HepG2 (cell line): ENCODE data around the gene MAN1B1. TPM values are rescaled to one million over a fixed set of nuclear protein-coding genes. Genes with fewer than 3 reads are reported as not detected.
A peak's percentile ranks its signal among the peaks of the same experiment; 100 is the strongest.

ENCODE experiments used
- CBFB ChIP-seq: sonication (generic); formaldehyde crosslinking; IDR thresholded peaks from 2 replicates; pipeline ENCODE4 v1.4.0; 2020; ENCODE audit warnings: missing genetic modification reagents
- GRHL1 ChIP-seq: sonication (generic); formaldehyde crosslinking; conservative IDR thresholded peaks from 2 replicates; pipeline ENCODE4 v1.8.0; 2022; ENCODE audit warnings: missing genetic modification reagents
- HDAC2 ChIP-seq: sonication (generic); formaldehyde crosslinking; IDR thresholded peaks from 2 replicates; pipeline ENCODE4 v1.4.0; 2020; ENCODE audit warnings: missing genetic modification reagents
- HNRNPH1 ChIP-seq: fragments of 200-400 bp; formaldehyde crosslinking; optimal IDR thresholded peaks from 2 replicates; pipeline ENCODE3; 2017; ENCODE audit warnings: mild to moderate bottlenecking, low read depth, low read length
- IRX3 ChIP-seq: sonication (generic); formaldehyde crosslinking; IDR thresholded peaks from 2 replicates; pipeline ENCODE4 v1.8.1; 2023; ENCODE audit warnings: mild to moderate bottlenecking, low read depth, missing genetic modification reagents, borderline replicate concordance
- MEF2D ChIP-seq: sonication (generic); formaldehyde crosslinking; IDR thresholded peaks from 2 replicates; pipeline ENCODE4 v1.5.1; 2020; ENCODE audit warnings: mild to moderate bottlenecking, missing genetic modification reagents
- MXD1 ChIP-seq: sonication (generic); formaldehyde crosslinking; IDR thresholded peaks from 2 replicates; pipeline ENCODE4 v1.4.0; 2020; ENCODE audit warnings: mild to moderate bottlenecking, missing genetic modification reagents
- MXI1 ChIP-seq: IDR thresholded peaks from 3 replicates; pipeline ENCODE4 v1.6.1; 2012; ENCODE audit warnings: low read depth, low read length, inconsistent platforms, borderline replicate concordance
- NR2F6 ChIP-seq, 2 experiments: IDR thresholded peaks; 2 replicates each; pipeline ENCODE4 v1.6.1; 2016; ENCODE audit warnings: antibody characterized with exemption in 1 of 2, mild to moderate bottlenecking in 1 of 2
- PAXIP1 ChIP-seq: sonication (generic); formaldehyde crosslinking; conservative IDR thresholded peaks from 2 replicates; pipeline ENCODE4 v1.4.0; 2020; ENCODE audit warnings: mild to moderate bottlenecking, missing genetic modification reagents, moderate library complexity
- POLR2G ChIP-seq: fragments of 200-400 bp; formaldehyde crosslinking; IDR thresholded peaks from 2 replicates; pipeline ENCODE4 v1.6.1; 2018; ENCODE audit warnings: mild to moderate bottlenecking, low read depth, low read length, moderate library complexity
- STAT6 ChIP-seq: sonication (generic); formaldehyde crosslinking; IDR thresholded peaks from 2 replicates; pipeline ENCODE4 v1.4.0; 2020; ENCODE audit warnings: missing genetic modification reagents, mild to moderate bottlenecking, borderline replicate concordance
- ZBTB7A ChIP-seq: sonication (generic); formaldehyde crosslinking; IDR thresholded peaks from 2 replicates; pipeline ENCODE4 v1.8.0; 2022; ENCODE audit warnings: mild to moderate bottlenecking, missing genetic modification reagents
- ZFP91 ChIP-seq: sonication (generic); formaldehyde crosslinking; IDR thresholded peaks from 2 replicates; pipeline ENCODE4 v1.9.0; 2022; ENCODE audit warnings: missing genetic modification reagents, mild to moderate bottlenecking, borderline replicate concordance
- ZNF513 ChIP-seq: sonication (generic); formaldehyde crosslinking; conservative IDR thresholded peaks from 2 replicates; pipeline ENCODE4 v1.5.0; 2020; ENCODE audit warnings: missing genetic modification reagents
- polyA plus RNA-seq, 8 experiments: library from polyadenylated mRNA; depleted of rRNA in 3 of 8; stranded (reverse) in 7 of 8; unstranded in 1 of 8; fragments of >200 nt; fragmentation: Illumina TruSeq in 4 of 8; extraction: Trizol in 4 of 8; gene quantifications; 2 replicates each; pipeline versions ENCODE4 v1.2.1 to v1.2.3, GENCODE V29; 2011 to 2016; ENCODE audit warnings: low read depth in 4 of 8, missing spikeins in 1 of 8, mixed read lengths in 1 of 8; ENCODE audit not compliant: insufficient read depth in 1 of 8
- total RNA-seq, 5 experiments: library from RNA; depleted of rRNA; stranded (reverse); fragments of >200 nt; fragmentation: Illumina TruSeq; extraction: Trizol; gene quantifications; 2 replicates each; pipeline ENCODE4 v1.2.3, GENCODE V29; 2016; ENCODE audit warnings: low read depth in 1 of 5

The MAN1B1 gene
- total and polyA plus RNA-seq, 2 of the 13 experiments (the other 11 are each of a cell fraction or from before 2014, with no cell fraction given), result 48.9 to 59.5 TPM

- TF ChIP-seq CBFB (CRISPR knock-in tag), result no peak
- TF ChIP-seq MXI1, result peak; percentile 94; the same call in 2 of the 3 replicates
- no peak for TF ChIP-seq PAXIP1
- no peak for TF ChIP-seq MEF2D (CRISPR knock-in tag)
- TF ChIP-seq ZNF513 (CRISPR knock-in tag), result no peak
- no peak for TF ChIP-seq STAT6 (CRISPR knock-in tag)
- no peak for TF ChIP-seq HNRNPH1
- TF ChIP-seq HDAC2, result no peak
- TF ChIP-seq IRX3 (CRISPR knock-in tag), result no peak
- no peak for TF ChIP-seq NR2F6 (IDR thresholded peaks at IDR 0.05)
- no peak for TF ChIP-seq NR2F6 (CRISPR knock-in tag; IDR thresholded peaks at IDR 0.05)
- no peak for TF ChIP-seq ZFP91 (CRISPR knock-in tag)
- TF ChIP-seq ZBTB7A (CRISPR knock-in tag), result no peak
- TF ChIP-seq GRHL1 (CRISPR knock-in tag), result no peak
- peak; percentile 59; the same call in 1 of the 2 replicates for TF ChIP-seq MXD1 (CRISPR knock-in tag)
- no peak for TF ChIP-seq POLR2G
These were observed 52.1 kb downstream of the MAN1B1 start, which contains the start of gene GRIN1 (continued) for GRCh38 chr9:137138722-137139467.
